Stimulated activated CD8-positive, alpha-beta memory T cell treated with anti-CD3 and anti-CD28 coated beads, Interleukin-7, amount 100 ng/mL, for 4 hours (primary cell): ENCODE measurements around the gene NR1I2.

ENCODE experiments used
- DNase-seq, 2 donors: peaks; one replicate each; pipeline ENCODE4 v3.0.0-alpha.2; 2020; ENCODE audit warnings: low read depth in 2 of 2

Gene NR1I2

DNA sequence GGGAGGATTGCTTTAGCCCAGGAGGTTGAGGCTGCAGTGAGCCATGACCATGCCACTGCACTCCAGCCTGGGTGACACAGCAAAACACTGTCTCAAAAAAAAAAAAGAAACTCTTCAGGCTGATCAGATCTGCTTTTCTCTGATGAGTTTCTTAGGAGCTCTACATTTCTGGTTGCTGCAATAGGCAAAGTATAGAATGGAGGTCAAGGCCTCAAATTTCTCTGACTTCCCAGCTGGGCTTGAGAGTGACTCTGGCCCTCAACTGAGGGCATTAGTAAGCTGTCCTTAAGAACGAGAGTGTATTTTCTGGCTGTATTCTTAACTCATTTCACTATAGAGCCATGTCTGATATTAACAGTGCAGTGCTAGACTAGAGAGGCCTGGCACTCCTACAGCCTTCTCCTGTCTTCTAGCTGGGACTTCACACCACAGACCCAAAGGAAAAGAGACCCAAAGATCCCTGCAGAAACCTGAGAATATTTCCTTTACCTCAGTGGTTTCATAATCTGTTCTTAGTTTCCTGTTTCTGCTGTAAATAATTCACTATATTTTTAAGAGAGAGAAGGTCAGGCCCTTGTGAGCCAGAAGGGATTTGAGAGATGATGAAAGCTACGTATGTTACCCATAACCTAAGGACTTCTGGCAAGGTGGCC lies 2.0 kb upstream of the NR1I2 start:
- no peak for DNase-seq

DNA sequence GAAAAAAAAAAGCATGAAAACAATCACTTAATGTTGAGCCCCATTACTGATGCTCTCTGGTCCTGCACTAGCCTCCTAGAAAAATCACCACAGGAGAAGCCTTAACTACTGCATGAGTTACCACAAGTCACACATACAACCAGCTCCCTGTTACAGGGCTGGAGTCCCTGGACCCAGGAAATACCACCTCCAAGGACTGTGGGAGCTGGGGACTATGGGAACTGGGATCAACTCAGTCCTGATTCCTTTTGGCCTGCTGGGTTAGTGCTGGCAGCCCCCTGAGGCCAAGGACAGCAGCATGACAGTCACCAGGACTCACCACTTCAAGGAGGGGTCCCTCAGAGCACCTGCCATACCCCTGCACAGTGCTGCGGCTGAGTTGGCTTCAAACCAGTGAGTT lies 559 bp downstream of the NR1I2 start:
- no peak for DNase-seq

- DNase-seq = no peak
Measured at GRCh38 chr3:119783255-119783654, 1.4 kb downstream of the NR1I2 start.

DNA sequence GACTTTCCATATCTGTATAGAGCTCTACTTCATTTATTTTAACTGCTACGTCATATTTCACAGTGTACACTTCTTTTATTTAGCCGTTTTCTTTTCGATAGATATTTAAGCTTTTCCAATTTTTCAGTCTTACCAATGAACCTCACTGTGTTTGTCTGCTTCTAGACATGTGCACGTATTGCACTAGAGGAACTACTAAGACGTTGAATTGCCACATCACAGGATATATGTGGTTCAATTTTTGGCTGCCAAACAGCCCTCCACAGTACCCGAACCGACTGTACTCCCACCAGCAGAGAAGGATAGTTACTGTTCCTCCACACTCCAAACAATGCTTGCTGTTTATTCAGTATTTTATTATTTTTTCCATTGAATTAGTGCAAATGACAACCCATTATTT lies 2.0 kb downstream of the NR1I2 start:
- no peak for DNase-seq

- no peak for DNase-seq
Measured at GRCh38 chr3:119786409-119786808, 4.5 kb downstream of the NR1I2 start.

GRCh38 chr3:119790369-119790768 lies 8.5 kb downstream of the NR1I2 start:
- no peak for DNase-seq

DNA sequence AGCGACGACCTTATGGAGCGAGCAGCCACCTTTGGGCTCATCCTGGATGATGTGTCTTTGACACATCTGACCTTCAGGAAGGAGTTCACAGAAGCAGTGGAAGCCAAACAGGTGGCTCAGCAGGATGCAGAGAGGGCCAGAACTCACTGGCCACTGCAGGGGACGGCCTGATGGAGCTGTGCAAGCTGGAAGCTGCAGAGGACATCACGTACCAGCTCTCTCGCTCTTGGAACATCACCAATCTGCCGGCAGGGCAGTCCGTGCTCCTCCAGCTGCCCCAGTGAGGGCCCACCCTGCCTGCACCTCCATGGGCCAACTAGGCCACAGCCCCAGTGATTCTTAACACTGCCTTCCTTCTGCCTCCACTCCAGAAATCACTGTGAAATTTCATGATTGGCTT lies 10.4 kb downstream of the NR1I2 start:
- no peak for DNase-seq

- no peak for DNase-seq
Measured at GRCh38 chr3:119794401-119794800, 12.5 kb downstream of the NR1I2 start.

DNA sequence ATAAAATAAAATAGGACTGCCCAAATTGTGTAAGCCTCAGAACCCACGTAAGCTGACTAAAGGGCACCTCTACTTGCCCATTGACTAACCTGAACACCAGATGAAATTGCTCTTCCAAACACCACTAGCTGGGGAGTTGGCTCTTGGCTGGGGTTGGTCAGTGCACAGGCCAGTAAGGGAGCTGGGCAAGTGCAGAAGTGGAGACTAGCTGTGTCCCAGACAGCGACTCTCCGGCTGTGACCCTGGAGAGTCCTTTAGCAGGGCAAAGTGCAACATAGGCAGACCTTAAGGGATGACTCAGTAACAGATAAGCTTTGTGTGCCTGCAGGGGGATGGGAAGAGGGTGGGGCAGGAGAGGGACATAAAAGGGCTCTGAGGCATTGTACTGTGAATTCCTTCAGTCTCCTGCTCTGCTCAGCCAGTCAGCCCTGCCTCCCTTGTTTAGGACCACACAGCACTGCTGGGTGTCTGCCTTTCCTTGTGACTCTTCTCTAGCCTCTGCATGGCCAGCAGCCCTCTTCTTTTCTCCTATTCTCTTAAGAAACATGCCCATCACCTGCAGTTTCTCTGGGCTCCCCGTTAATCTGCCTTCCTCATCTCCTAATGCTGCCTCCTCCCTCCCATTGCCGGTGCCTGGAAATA lies 13.2 kb downstream of the NR1I2 start:
- no peak for DNase-seq

GRCh38 chr3:119795849-119796248 lies 13.9 kb downstream of the NR1I2 start:
- DNase-seq = no peak

DNA sequence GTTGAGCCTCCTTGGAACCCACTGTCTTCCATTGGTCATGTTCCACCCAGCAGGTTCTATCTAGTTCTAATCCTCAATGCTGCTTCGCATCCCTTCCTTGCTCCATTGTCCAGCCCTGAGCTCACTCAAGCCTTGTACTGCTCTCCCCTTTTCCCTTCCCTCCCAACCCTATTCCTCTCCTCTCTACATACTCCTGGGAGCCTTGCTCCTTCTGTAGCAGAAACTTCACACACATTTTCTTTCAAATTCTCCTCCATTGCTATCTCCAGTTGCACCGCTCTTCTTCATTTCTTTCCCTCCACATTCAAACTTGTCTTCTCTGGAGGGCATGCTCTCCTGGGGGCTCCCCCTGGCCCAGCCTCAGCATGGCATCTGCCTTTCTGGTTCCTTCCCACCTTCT lies 14.5 kb downstream of the NR1I2 start:
- no peak for DNase-seq

DNA sequence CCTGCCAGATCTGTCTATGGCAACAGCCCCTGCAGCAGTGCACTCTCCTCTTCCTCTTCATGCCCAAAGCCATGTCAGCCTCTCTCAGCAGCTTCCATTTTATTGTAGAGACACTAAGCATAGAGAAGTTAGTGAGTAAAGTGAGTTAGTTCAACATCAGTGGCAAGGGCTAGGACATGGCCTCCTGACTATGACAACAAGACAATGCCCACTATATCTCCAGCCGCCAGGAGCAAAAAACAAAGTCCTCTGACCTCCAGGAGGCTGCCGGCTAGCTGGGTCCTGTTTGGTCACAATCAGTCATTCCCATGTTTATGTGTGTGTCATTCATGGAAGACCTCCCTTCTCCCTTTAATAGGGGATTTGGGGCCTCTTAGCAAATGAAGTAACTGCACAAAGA lies 14.9 kb downstream of the NR1I2 start:
- no peak for DNase-seq

- DNase-seq = no peak
Measured at GRCh38 chr3:119800844-119801243, 18.9 kb downstream of the NR1I2 start.

DNA sequence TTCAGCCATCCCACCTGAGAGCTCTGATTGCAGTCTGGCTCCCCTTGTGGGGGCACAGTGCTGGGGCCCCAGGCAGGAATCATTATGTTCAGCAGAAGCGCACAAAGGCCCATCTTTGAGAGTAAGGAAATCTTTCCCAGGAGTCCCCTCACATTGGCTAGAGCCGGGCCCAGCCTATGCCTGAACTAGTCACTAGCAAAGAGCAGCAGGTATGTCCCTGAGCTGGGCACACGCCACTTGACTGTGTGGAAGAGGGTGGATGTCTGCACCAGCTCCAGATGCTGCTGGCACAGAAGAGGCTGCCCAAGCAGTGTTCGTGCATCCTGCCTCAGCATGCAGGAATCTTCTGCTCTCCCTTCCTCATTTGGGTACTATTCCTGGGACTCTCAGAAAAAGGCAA lies 26.3 kb downstream of the NR1I2 start:
- DNase-seq = no peak

DNA sequence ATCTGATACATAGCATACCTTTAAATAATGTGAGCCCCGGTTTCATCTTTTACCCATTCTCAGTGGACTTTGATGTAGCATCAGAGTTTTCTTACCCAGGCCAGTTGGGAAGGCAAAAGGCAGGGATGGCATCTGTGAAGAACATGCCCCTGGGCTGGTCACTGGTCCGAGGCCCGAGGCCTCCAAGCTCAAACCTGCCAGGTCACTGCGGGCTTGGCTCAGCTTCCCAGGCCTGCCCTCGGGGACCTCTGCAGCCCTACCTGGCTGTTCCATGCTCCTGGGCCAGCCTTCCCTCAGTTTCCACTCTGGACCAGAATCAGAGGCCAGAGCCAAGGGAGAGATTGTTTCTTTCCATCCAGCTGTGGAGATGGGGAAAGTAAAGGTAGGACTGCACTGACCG lies 26.9 kb downstream of the NR1I2 start:
- no peak for DNase-seq

DNA sequence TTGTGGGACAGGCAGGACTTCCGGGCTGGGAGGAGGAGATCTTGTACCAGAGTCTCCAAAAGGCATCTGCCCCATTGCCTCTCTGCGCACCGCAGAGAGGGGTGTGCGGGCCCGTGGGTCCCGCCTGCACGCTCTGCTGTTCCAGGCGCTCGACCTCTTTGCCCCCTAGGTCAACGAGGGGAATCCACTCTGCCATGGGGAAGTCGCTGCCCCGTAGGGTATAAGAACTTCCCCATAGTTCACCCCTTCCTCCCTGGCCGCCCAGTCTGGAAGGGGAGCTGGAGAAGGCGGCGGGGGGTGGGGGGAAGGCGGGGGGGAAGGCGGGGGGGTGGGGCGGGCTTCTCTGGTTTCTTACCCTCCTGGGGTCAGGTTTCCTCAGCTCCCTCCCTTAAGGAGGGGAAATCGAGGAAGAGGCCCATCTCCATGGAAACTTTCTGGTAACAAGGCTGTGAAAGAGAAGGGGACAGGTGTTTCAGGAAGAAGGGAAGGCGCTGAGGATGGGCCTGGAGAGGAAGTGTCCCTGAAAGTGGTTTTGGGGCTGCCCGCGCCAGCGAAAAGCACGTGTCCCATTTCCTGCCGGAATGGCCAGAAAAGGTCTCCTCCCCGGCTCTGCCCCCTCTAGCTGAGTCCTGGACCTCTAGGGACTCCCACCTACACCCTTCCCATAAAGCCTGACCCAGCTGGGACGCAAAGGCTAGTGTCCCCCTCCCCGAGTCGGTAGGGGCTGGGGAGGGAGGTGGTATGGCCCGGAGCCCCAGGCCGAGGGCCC lies 27.5 kb downstream of the NR1I2 start:
- peak in 1 of 2 donors; percentile 1 for DNase-seq

GRCh38 chr3:119810018-119810435 lies 28.1 kb downstream of the NR1I2 start:
- DNase-seq = peak; percentile 35 to 65

DNA sequence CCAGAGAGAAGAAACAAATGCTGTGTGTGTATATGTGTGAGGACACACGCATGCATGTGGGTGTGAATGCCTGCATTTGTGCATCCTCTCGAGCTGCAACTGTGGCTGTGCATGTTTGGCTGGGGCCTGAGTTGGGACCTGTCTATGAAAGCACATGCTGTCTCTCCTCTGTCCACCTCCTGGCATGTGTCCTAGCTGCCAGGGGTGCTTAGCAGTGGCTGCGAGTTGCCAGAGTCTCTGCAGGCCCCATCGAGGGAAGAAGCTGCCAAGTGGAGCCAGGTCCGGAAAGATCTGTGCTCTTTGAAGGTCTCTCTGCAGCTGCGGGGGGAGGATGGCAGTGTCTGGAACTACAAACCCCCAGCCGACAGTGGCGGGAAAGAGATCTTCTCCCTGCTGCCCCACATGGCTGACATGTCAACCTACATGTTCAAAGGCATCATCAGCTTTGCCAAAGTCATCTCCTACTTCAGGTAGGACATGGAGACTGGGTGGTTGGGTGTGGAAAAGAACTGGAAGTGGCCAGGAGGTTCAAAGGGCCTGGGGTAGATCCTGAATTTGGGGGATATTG lies 30.7 kb downstream of the NR1I2 start:
- no peak for DNase-seq

GRCh38 chr3:119815716-119816115 lies 33.8 kb downstream of the NR1I2 start:
- no peak for DNase-seq

- DNase-seq = no peak
Measured at GRCh38 chr3:119817071-119817470, 35.2 kb downstream of the NR1I2 start.

DNA sequence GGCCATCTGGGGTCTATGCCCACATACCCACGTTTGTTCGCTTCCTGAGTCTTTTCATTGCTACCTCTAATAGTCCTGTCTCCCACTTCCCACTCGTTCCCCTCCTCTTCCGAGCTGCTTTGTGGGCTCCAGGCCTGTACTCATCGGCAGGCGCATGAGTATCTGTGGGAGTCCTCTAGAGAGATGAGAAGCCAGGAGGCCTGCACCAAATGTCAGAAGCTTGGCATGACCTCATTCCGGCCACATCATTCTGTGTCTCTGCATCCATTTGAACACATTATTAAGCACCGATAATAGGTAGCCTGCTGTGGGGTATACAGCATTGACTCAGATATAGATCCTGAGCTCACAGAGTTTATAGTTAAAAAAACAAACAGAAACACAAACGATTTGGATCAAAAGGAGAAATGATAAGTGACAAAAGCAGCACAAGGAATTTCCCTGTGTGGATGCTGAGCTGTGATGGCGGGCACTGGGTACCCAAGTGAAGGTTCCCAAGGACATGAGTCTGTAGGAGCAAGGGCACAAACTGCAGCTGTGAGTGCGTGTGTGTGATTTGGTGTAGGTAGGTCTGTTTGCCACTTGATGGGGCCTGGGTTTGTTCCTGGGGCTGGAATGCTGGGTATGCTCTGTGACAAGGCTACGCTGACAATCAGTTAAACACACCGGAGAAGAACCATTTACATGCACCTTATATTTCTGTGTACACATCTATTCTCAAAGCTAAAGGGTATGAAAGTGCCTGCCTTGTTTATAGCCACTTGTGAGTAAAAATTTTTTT lies 35.9 kb downstream of the NR1I2 start:
- no peak for DNase-seq

GRCh38 chr3:119818937-119819336 lies 37.0 kb downstream of the NR1I2 start:
- no peak for DNase-seq
